HepG2 (cell line): ENCODE results near the gene AGRN. TPM values are rescaled to one million over a fixed set of nuclear protein-coding genes. Genes with fewer than 3 reads are reported as not detected.
A peak's percentile ranks its signal among the peaks of the same experiment; 100 is the strongest.

Experiments used
- BCL6 ChIP-seq: IDR thresholded peaks from 2 replicates; pipeline ENCODE4 v1.6.1; 2016; ENCODE audit warnings: missing genetic modification reagents, missing compliant biosample characterization
- FOXA1 ChIP-seq, 2 experiments: fragments of 450-650 bp in 1 of 2; sonication (generic) in 1 of 2; formaldehyde crosslinking in 1 of 2; IDR thresholded peaks; 2 replicates each; pipeline versions ENCODE4 v1.4.0 to v1.6.1; 2016 to 2020; ENCODE audit warnings: missing genetic modification reagents in 1 of 2
- FOXA3 ChIP-seq: IDR thresholded peaks from 2 replicates; pipeline ENCODE4 v1.6.1; 2016; ENCODE audit warnings: missing genetic modification reagents, missing compliant biosample characterization
- FOXK2 ChIP-seq: fragments of 450-650 bp; IDR thresholded peaks from 2 replicates; pipeline ENCODE4 v1.6.1; 2016
- GPBP1L1 ChIP-seq: sonication (generic); formaldehyde crosslinking; IDR thresholded peaks from 2 replicates; pipeline ENCODE4 v1.5.0; 2020; ENCODE audit warnings: mild to moderate bottlenecking, missing genetic modification reagents
- KDM6A ChIP-seq: IDR thresholded peaks from 2 replicates; pipeline ENCODE4 v1.6.1; 2016; ENCODE audit warnings: low read depth
- MIER2 ChIP-seq: IDR thresholded peaks from 2 replicates; pipeline ENCODE4 v1.6.1; 2016; ENCODE audit warnings: missing biosample characterization, missing genetic modification reagents
- MXI1 ChIP-seq: IDR thresholded peaks from 3 replicates; pipeline ENCODE4 v1.6.1; 2012; ENCODE audit warnings: low read depth, low read length, inconsistent platforms, borderline replicate concordance
- NFYB ChIP-seq: sonication (generic); formaldehyde crosslinking; IDR thresholded peaks from 2 replicates; pipeline ENCODE4 v1.4.0; 2020; ENCODE audit warnings: missing genetic modification reagents
- NR2F1 ChIP-seq, 2 experiments: fragments of 450-650 bp in 1 of 2; formaldehyde crosslinking in 1 of 2; IDR thresholded peaks; 2 replicates each; pipeline versions ENCODE4 v1.5.0 to v1.6.1; 2016 to 2020; ENCODE audit warnings: mild to moderate bottlenecking in 1 of 2, missing compliant biosample characterization in 1 of 2, missing genetic modification reagents in 1 of 2, moderate library complexity in 1 of 2
- PHB2 ChIP-seq: fragments of 450-650 bp; IDR thresholded peaks from 2 replicates; pipeline ENCODE4 v1.6.1; 2018; ENCODE audit not compliant: partially characterized antibody
- PPARG ChIP-seq: conservative IDR thresholded peaks from 2 replicates; pipeline ENCODE4 v1.6.1; 2016; ENCODE audit warnings: missing biosample characterization, missing genetic modification reagents
- PRPF4 ChIP-seq: fragments of 200-400 bp; formaldehyde crosslinking; IDR thresholded peaks from 2 replicates; pipeline ENCODE4 v1.6.1; 2016; ENCODE audit warnings: low read length, low read depth; ENCODE audit not compliant: poor library complexity, severe bottlenecking
- RFXAP ChIP-seq: sonication (generic); formaldehyde crosslinking; IDR thresholded peaks from 2 replicates; pipeline ENCODE4 v1.4.0; 2020; ENCODE audit warnings: missing genetic modification reagents, borderline replicate concordance
- SAP130 ChIP-seq: IDR thresholded peaks from 2 replicates; pipeline ENCODE4 v1.6.1; 2016; ENCODE audit warnings: low read depth
- TBP ChIP-seq: sonication (generic); formaldehyde crosslinking; IDR thresholded peaks from 2 replicates; pipeline ENCODE4 v1.5.0; 2020; ENCODE audit warnings: missing genetic modification reagents
- ZFP36L1 ChIP-seq: sonication (generic); formaldehyde crosslinking; IDR thresholded peaks from 2 replicates; pipeline ENCODE4 v1.8.0; 2022; ENCODE audit warnings: mild to moderate bottlenecking, missing genetic modification reagents, moderate library complexity
- ZKSCAN1 ChIP-seq: fragments of 150-350 bp; IDR thresholded peaks from 2 replicates; pipeline ENCODE4 v1.6.1; 2014; ENCODE audit warnings: low read length
- ZNF234 ChIP-seq: sonication (generic); formaldehyde crosslinking; conservative IDR thresholded peaks from 2 replicates; pipeline ENCODE4 v1.5.1; 2020; ENCODE audit warnings: mild to moderate bottlenecking, missing genetic modification reagents
- ZNF414 ChIP-seq: sonication (generic); formaldehyde crosslinking; IDR thresholded peaks from 2 replicates; pipeline ENCODE4 v1.5.0; 2020; ENCODE audit warnings: missing genetic modification reagents
- ZNF543 ChIP-seq: sonication (generic); formaldehyde crosslinking; IDR thresholded peaks from 2 replicates; pipeline ENCODE4 v1.4.0; 2020; ENCODE audit warnings: mild to moderate bottlenecking, missing genetic modification reagents
- ZNF558 ChIP-seq: sonication (generic); formaldehyde crosslinking; IDR thresholded peaks from 2 replicates; pipeline ENCODE4 v1.9.0; 2022; ENCODE audit warnings: mild to moderate bottlenecking, missing genetic modification reagents, borderline replicate concordance
- ZNF720 ChIP-seq: sonication (generic); formaldehyde crosslinking; IDR thresholded peaks from 2 replicates; pipeline ENCODE4 v1.4.0; 2020; ENCODE audit warnings: missing genetic modification reagents
- ZSCAN30 ChIP-seq: sonication (generic); formaldehyde crosslinking; IDR thresholded peaks from 2 replicates; pipeline ENCODE4 v1.5.0; 2020; ENCODE audit warnings: mild to moderate bottlenecking, missing genetic modification reagents
- polyA plus RNA-seq, 8 experiments: library from polyadenylated mRNA; depleted of rRNA in 3 of 8; stranded (reverse) in 7 of 8; unstranded in 1 of 8; fragments of >200 nt; fragmentation: Illumina TruSeq in 4 of 8; extraction: Trizol in 4 of 8; gene quantifications; 2 replicates each; pipeline versions ENCODE4 v1.2.1 to v1.2.3, GENCODE V29; 2011 to 2016; ENCODE audit warnings: low read depth in 4 of 8, missing spikeins in 1 of 8, mixed read lengths in 1 of 8; ENCODE audit not compliant: insufficient read depth in 1 of 8
- total RNA-seq, 5 experiments: library from RNA; depleted of rRNA; stranded (reverse); fragments of >200 nt; fragmentation: Illumina TruSeq; extraction: Trizol; gene quantifications; 2 replicates each; pipeline ENCODE4 v1.2.3, GENCODE V29; 2016; ENCODE audit warnings: low read depth in 1 of 5
- TF ChIP-seq, protein P1 (sequence below): IDR thresholded peaks from 2 replicates; pipeline ENCODE4 v1.6.1; 2016; ENCODE audit warnings: low read depth, borderline replicate concordance
- TF ChIP-seq, protein P2 (sequence below): sonication (generic); formaldehyde crosslinking; IDR thresholded peaks from 2 replicates; pipeline ENCODE4 v1.9.0; 2021; ENCODE audit warnings: missing genetic modification reagents, borderline replicate concordance

The AGRN gene
- total and polyA plus RNA-seq, 2 of the 13 experiments (the other 11 are each of a cell fraction or from before 2014, with no cell fraction given): 29.8 to 65.2 TPM

- TF ChIP-seq PRPF4 (no peak), ZSCAN30 (CRISPR knock-in tag) (no peak), MIER2 (CRISPR knock-in tag) (no peak), FOXA3 (CRISPR knock-in tag) (no peak), RFXAP (0 out of 2 replicates have a peak, but pooled peaks have one; percentile 15), ZNF720 (CRISPR knock-in tag) (no peak), ZNF414 (no peak), NFYB (no peak), ZFP36L1 (CRISPR knock-in tag) (no peak), FOXA1 (IDR thresholded peaks at IDR 0.05) (no peak), FOXA1 (CRISPR knock-in tag; IDR thresholded peaks at IDR 0.05) (no peak), ZKSCAN1 (no peak), ZNF543 (CRISPR knock-in tag) (no peak), PPARG (no peak), SAP130 (peak; percentile 71), GPBP1L1 (CRISPR knock-in tag) (no peak), BCL6 (CRISPR knock-in tag) (no peak), MXI1 (no peak), FOXK2 (no peak), PHB2 (no peak), ZNF558 (CRISPR knock-in tag) (no peak), TBP (CRISPR knock-in tag) (no peak), NR2F1 (CRISPR knock-in tag; IDR thresholded peaks at IDR 0.05) (no peak), KDM6A (CRISPR knock-in tag) (0 out of 2 replicates have a peak, but pooled peaks have one; percentile 57), ZNF234 (CRISPR knock-in tag) (no peak)
- TF ChIP-seq, protein P1, sequence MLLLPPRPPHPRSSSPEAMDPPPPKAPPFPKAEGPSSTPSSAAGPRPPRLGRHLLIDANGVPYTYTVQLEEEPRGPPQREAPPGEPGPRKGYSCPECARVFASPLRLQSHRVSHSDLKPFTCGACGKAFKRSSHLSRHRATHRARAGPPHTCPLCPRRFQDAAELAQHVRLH (CRISPR knock-in tag): peak; percentile 69; the same call in 1 of the 2 replicates
- TF ChIP-seq, protein P2, sequence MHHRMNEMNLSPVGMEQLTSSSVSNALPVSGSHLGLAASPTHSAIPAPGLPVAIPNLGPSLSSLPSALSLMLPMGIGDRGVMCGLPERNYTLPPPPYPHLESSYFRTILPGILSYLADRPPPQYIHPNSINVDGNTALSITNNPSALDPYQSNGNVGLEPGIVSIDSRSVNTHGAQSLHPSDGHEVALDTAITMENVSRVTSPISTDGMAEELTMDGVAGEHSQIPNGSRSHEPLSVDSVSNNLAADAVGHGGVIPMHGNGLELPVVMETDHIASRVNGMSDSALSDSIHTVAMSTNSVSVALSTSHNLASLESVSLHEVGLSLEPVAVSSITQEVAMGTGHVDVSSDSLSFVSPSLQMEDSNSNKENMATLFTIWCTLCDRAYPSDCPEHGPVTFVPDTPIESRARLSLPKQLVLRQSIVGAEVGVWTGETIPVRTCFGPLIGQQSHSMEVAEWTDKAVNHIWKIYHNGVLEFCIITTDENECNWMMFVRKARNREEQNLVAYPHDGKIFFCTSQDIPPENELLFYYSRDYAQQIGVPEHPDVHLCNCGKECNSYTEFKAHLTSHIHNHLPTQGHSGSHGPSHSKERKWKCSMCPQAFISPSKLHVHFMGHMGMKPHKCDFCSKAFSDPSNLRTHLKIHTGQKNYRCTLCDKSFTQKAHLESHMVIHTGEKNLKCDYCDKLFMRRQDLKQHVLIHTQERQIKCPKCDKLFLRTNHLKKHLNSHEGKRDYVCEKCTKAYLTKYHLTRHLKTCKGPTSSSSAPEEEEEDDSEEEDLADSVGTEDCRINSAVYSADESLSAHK: no peak
Measured at GRCh38 chr1:1037366-1038327, 17.7 kb downstream of the AGRN start (continued).
